OCI-LY1 (cell line): ENCODE measurements around the gene MED4.

Experiments used
- H2AFZ ChIP-seq: fragments of 200-600 bp; sonication (generic), shearing (Covaris generic); 2 replicates; pipeline ENCODE4 v1.6.0; 2014; ENCODE audit warnings: antibody characterized with exemption, mild to moderate bottlenecking, low read length
- H3F3A ChIP-seq: fragments of 200-600 bp; sonication (generic), shearing (Covaris generic); 2 replicates; pipeline ENCODE4 v1.6.0; 2014; ENCODE audit warnings: mild to moderate bottlenecking, antibody characterized with exemption, low read length, moderate library complexity; ENCODE audit not compliant: insufficient read depth
- H3K27ac ChIP-seq: fragments of 200-600 bp; sonication (generic); 2 replicates; pipeline ENCODE4 v1.5.1; 2014; ENCODE audit warnings: low read length, mixed run types, mild to moderate bottlenecking, low read depth; ENCODE audit not compliant: poor library complexity, severe bottlenecking
- H3K27me3 ChIP-seq: fragments of 200-600 bp; sonication (generic); 2 replicates; pipeline ENCODE4 v1.6.0; 2014; ENCODE audit warnings: antibody characterized with exemption, mild to moderate bottlenecking, low read length, moderate library complexity; ENCODE audit not compliant: insufficient read depth
- H3K36me3 ChIP-seq: fragments of 200-600 bp; sonication (generic); 2 replicates; pipeline ENCODE4 v1.6.1; 2014; ENCODE audit warnings: mild to moderate bottlenecking, antibody characterized with exemption, low read length, moderate library complexity, mixed read lengths; ENCODE audit not compliant: insufficient read depth
- H3K4me1 ChIP-seq: fragments of 200-600 bp; sonication (generic); 2 replicates; pipeline ENCODE4 v1.5.1; 2014; ENCODE audit warnings: mild to moderate bottlenecking, low read length, moderate library complexity; ENCODE audit not compliant: insufficient read depth, severe bottlenecking
- H3K4me2 ChIP-seq: fragments of 200-600 bp; sonication (generic), shearing (Covaris generic); 2 replicates; pipeline ENCODE4 v1.6.1; 2014; ENCODE audit warnings: low read length
- H3K4me3 ChIP-seq: fragments of 200-600 bp; sonication (generic); 2 replicates; pipeline ENCODE4 v1.5.1; 2014; ENCODE audit warnings: low read length, low read depth, mild to moderate bottlenecking, mixed read lengths; ENCODE audit not compliant: poor library complexity, severe bottlenecking
- H3K79me2 ChIP-seq: fragments of 200-600 bp; shearing (Covaris generic); 2 replicates; pipeline ENCODE4 v1.6.1; 2016; ENCODE audit warnings: mixed run types, low read length, mixed read lengths; ENCODE audit not compliant: insufficient read depth
- H3K9ac ChIP-seq: fragments of 200-600 bp; sonication (generic), shearing (Covaris generic); 2 replicates; pipeline ENCODE4 v1.6.1; 2014; ENCODE audit warnings: mild to moderate bottlenecking, low read length, mixed read lengths
- H3K9me2 ChIP-seq: fragments of 200-600 bp; sonication (generic), shearing (Covaris generic); 2 replicates; pipeline ENCODE4 v1.6.1; 2014; ENCODE audit warnings: low read depth, mild to moderate bottlenecking, low read length, mixed read lengths
- H3K9me3 ChIP-seq: fragments of 200-600 bp; shearing (Covaris generic); 2 replicates; pipeline ENCODE4 v1.6.1; 2014; ENCODE audit warnings: low read length, mixed read lengths
- H4K20me1 ChIP-seq: fragments of 200-600 bp; sonication (generic), shearing (Covaris generic); 2 replicates; pipeline ENCODE4 v1.6.0; 2016; ENCODE audit warnings: mild to moderate bottlenecking, low read length; ENCODE audit not compliant: insufficient read depth
- EZH2 ChIP-seq: fragments of 200-600 bp; sonication (generic), shearing (Covaris generic); IDR thresholded peaks from 2 replicates; pipeline ENCODE4 v1.8.0; 2017; ENCODE audit warnings: borderline replicate concordance, mixed run types, mild to moderate bottlenecking, antibody characterized with exemption, low read length, moderate library complexity, mixed read lengths
- TF ChIP-seq, protein P1 (sequence below): fragments of 200-600 bp; sonication (generic), shearing (Covaris generic); IDR thresholded peaks from 2 replicates; pipeline ENCODE4 v1.5.1; 2017; ENCODE audit warnings: mild to moderate bottlenecking, antibody characterized with exemption, low read length, moderate library complexity, mixed read lengths

The MED4 gene

GRCh38 chr13:48125794-48126228, 30.9 kb upstream of the MED4 start:
- no peak overlapping the region for H3K4me3 ChIP-seq
- no peaks in the 10 kb centered on the region for H3K9me3 ChIP-seq
- H3K4me2 ChIP-seq = no peak overlapping the region
- H2AFZ ChIP-seq = no peak overlapping the region
- no peaks in the 10 kb centered on the region for H3F3A ChIP-seq
- H3K4me1 ChIP-seq = peaks cover 6% of the 10 kb centered on the region
- H3K27ac ChIP-seq = no peak overlapping the region
- H3K36me3 ChIP-seq = no peaks in the 10 kb centered on the region
- no peaks in the 10 kb centered on the region for H4K20me1 ChIP-seq
- H3K9ac ChIP-seq = no peak overlapping the region
- no peaks in the 10 kb centered on the region for H3K79me2 ChIP-seq
- TF ChIP-seq, protein P1, sequence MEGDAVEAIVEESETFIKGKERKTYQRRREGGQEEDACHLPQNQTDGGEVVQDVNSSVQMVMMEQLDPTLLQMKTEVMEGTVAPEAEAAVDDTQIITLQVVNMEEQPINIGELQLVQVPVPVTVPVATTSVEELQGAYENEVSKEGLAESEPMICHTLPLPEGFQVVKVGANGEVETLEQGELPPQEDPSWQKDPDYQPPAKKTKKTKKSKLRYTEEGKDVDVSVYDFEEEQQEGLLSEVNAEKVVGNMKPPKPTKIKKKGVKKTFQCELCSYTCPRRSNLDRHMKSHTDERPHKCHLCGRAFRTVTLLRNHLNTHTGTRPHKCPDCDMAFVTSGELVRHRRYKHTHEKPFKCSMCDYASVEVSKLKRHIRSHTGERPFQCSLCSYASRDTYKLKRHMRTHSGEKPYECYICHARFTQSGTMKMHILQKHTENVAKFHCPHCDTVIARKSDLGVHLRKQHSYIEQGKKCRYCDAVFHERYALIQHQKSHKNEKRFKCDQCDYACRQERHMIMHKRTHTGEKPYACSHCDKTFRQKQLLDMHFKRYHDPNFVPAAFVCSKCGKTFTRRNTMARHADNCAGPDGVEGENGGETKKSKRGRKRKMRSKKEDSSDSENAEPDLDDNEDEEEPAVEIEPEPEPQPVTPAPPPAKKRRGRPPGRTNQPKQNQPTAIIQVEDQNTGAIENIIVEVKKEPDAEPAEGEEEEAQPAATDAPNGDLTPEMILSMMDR = no peak
- no peak for TF ChIP-seq EZH2
- H3K9me2 ChIP-seq = no peaks in the 10 kb centered on the region
- H3K27me3 ChIP-seq = no peaks in the 10 kb centered on the region

- no peak overlapping the region for H3K4me2 ChIP-seq
- TF ChIP-seq, protein P1 = no peak
- TF ChIP-seq EZH2 = no peak
- no peak overlapping the region for H2AFZ ChIP-seq
- no peaks in the 10 kb centered on the region for H3K9me2 ChIP-seq
- no peaks in the 10 kb centered on the region for H3K36me3 ChIP-seq
- H3F3A ChIP-seq = no peaks in the 10 kb centered on the region
- no peaks in the 10 kb centered on the region for H3K9me3 ChIP-seq
- no peak overlapping the region for H3K4me3 ChIP-seq
- no peaks in the 10 kb centered on the region for H4K20me1 ChIP-seq
- H3K27me3 ChIP-seq = no peaks in the 10 kb centered on the region
- H3K4me1 ChIP-seq = peaks cover 6% of the 10 kb centered on the region
- H3K79me2 ChIP-seq = no peaks in the 10 kb centered on the region
- no peak overlapping the region for H3K27ac ChIP-seq
- no peak overlapping the region for H3K9ac ChIP-seq
Measured at GRCh38 chr13:48123812-48124211, 28.9 kb upstream of the MED4 start.

- Histone ChIP-seq H3K4me3 (no peak overlapping the region), H3K4me1 (no peaks in the 10 kb centered on the region), H2AFZ (no peak overlapping the region), H3K79me2 (no peaks in the 10 kb centered on the region), H3K27ac (no peak overlapping the region), H3K9me2 (no peaks in the 10 kb centered on the region), H3K9ac (no peak overlapping the region), H3K27me3 (no peaks in the 10 kb centered on the region), H3F3A (no peaks in the 10 kb centered on the region), H3K4me2 (no peak overlapping the region), H3K36me3 (no peaks in the 10 kb centered on the region), H3K9me3 (no peaks in the 10 kb centered on the region), H4K20me1 (no peaks in the 10 kb centered on the region)
- TF ChIP-seq, protein P1 = no peak
- TF ChIP-seq EZH2 = no peak
Measured at GRCh38 chr13:48121733-48122132, 26.8 kb upstream of the MED4 start.
